COLO829 (cell line): ENCODE measurements around the gene SPCS1.
"Not testable (repeated sequence)": the region's sequence is repeated elsewhere in the genome, so short reads cannot be mapped to it uniquely, and the experiment has no call there.

Experiments used
- DNase-seq: peaks from one replicate; pipeline ENCODE4 v3.0.0; 2012; ENCODE audit warnings: low spot score

The SPCS1 gene

DNA sequence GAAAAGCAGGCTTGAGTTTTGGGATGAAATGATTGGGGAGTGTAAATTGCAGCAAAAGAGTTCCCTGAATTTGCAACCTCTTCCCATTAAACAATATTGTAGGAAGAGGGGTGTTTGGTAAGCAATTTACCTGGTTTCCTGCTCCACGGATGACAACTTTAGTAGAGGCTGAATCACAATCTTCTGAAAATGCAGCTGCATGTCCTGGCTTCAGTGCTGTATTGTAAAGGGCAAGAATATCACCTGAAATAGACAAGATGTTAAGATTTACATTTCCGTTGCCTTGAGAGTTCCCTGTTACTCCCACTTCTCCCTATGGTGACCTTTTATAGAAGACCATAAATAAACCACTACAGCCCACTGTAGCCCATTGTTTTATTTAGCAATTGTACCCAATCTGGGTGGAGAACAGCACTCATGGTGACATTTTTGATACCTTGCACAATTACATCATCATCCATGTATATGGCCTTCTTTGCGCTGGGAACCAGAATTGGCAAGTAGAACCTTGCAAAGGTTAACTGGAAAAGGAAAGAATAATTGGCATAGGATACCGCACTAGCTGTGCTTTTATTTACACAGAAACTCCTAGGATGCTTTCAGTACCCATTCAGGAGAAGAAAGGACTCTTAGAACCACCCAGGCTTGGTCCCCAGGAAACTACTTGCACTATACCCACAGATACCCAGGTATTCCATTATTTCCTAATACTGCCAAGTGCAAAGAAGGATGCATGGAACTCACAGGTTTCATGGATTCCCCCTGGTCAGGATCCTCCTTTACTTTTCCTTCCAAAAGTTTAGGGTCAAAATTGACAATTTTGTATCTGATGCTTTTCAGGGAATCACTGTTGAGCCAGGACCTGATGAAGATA is 9.9 kb upstream of the SPCS1 start:
- no peak for DNase-seq

DNA sequence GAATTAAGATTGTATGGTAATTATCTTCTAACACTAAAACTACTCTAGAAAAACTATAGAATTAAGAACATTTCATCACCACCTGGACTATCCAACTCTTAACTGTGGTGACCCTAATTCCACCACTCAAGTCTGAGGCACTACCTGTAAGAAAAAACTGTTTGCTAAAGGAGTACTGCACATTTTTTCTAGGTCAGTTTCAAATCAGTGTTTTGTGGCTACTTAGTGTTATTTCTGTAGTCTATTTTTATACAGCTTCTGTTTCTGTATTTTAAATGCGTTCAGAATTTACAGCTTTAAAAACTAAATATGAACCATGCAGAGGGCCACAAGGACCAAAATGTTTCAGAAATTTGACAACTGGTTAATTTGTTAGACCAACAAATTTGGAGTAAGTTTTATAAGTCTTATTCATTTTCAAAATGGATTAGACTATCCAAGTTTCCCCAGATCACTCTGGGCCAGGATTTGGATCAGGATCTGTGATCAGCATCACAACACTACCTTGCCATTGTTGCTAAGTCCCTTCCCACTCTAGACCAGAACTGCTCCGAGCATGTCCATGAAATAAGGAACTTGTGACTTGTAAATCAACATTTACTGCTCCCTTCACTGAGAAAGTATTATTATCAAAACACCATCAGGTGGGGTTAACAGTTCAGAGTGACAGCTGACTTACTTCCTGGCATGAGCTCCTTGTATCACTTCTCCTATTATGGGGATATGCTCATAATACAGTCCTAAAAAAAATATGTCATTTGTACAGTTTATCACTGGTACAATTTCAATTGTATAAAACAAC is 8.9 kb upstream of the SPCS1 start:
- DNase-seq, result no peak

DNA sequence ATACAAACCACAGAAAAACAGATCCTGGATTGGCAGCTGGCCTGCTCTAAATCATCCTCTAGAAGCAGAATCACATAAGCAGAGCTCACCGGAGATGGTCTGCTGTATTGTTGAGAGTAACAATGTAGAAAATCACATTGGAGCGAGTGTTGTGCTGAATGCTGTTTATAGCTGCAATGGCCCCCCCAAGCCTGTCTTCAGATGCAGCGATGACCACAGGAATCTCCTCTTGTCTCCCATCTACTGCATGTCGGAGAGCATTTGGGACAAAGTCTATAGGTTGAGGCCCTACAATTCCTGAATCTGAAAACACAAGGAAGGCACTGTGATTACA is 8.3 kb upstream of the SPCS1 start:
- DNase-seq, result no peak

DNA sequence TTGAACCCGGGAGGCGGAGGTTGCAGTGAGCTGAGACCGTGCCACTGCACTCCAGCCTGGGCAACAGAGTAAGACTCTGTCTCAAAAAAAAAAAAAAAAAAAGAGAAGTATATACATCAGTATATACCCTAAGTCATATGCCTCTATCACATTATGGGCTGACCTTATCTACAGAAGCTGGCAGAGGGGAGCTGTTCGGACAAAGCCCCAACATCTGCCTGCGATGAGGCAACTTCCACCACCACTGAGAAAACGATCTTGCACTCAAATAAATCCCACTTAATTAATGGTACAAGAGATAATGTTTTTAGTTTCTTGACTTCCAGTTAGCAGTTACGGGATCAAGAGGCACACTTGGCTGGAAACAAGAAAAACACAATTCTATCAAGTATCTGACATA is 2.6 kb upstream of the SPCS1 start:
- no peak for DNase-seq

DNA sequence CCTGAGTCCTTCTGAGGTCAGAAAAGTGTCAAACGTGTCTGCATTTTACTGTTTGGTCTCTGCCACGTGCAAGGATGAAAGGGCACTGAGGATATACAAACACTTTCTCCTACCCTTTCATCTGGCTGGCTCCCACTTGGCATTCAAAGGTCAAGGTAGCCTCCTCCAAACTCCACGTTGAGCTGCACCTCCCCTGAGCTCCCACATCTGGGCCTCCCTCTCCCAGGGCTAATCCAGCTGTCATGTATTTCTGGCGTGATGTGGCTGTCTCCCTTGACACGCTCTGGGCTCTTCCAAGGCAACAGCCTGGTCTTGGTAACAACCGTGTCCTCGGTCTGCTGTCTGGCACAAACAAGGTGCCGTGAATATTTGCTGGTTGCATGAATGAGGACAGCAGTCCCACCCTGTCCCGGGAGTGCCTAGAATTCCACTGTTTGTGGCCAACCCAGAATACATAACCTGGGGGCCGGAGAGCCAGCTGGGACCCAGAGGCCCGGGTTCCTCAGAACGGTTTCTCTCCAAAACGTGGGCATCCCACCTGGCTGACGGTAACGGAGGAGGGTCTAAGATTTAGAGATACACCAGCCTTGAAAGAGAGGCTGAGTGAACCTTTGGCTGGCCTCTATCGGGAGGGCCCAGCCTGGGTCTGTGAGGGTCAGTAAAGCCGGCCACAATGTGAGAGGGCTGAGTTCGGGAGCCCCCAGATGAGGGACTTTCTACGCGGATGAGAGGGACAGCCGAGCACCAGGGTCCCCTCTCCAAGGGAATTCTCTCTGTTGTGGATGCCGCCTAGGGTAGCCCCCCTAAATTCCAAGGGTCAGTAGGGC is 1.1 kb upstream of the SPCS1 start:
- DNase-seq, result no peak

DNA sequence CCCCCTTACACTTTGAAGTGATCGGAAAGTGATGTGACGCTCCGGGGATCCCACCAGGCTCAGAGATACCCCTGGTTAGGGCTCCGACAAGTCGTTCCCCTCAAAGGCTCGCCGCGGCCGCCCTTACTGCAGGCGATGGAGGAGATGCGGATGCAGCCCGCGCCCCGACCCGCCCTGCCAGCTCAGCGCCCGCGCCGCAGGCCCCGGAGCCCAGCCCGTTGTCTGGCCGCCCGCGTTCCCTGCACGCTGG is 543 bp upstream of the SPCS1 start:
- DNase-seq, result no peak

DNA sequence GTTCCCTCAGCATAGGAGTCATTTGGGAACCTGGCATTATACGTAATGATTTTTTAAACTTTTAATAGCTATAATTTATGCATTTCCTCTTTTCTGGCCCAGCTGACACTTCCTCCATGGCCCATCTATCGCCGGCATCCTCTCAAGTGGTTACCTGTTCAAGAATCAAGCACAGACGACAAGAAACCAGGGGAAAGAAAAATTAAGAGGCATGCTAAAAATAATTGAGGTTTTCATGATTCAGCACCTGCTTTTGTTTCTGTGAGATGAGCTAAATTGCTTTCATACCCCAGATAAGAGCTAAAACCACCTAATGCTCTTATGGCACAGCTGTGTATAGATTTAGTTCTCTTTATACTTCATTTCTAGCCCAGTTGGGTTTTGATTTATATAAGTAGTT is 1.7 kb downstream of the SPCS1 start:
- no peak for DNase-seq

DNA sequence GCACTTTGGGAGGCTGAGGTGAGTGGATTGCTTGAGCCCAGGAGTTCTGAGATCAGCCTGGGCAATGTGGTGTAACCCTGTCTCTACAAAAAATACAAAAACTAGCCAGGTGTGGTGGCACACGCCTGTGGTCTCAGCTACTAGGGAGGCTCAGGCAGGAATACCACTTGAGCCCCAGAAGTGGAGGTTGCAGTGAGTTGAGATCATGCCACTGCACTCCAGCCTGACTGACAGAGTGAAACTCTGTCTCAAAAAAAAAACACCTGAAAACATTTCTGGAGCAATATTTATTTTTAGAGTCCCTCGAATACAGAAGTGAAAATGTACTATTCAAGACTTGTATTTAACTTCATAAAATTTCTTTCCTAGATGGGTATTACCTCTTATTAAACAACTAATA is 4.6 kb downstream of the SPCS1 start:
- no peak for DNase-seq

DNA sequence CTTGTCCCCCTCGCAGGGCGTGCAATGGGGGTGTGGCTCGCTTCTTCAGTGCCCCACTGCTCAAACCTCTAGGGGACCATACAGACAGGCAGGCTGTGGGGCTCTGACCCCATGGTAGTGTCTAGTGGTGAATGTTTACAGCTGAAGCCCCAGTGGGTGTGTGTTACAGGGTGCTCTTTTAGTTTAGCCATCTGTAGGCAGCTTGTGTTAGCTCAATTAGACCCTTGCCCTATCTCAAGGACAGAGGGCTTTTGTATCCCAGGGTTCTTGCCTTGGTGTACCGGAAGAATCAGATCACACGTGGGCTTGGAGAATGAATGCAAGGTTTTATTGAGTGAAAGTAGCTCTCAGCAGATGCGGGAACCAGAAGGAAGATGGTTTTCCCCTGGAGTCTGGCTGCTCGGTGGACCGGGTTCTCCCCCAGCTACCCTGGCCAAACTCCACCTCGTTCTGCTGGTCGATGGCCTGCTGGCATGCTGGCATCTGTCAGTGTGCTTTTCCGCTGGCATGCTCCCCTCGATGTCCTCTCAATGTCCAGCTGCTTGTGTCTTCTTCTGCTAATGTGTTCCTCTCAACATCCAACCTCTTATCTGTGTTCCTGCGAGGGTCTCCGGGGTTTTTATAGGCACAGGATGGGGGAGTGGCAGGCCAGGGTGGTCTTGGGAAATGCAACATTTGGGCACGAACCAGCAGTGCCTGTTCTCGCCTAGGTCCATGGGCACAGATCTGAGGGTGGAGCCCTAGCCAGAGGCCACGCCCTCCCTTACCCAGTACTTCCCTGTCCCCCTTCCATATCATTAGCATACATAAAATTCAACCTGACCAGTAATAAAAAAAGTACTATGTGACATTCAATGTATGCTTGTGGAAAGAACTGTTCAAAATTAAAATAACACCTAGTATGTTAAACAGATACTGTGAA is 6.6 kb downstream of the SPCS1 start:
- DNase-seq, result peak; percentile 59

DNA sequence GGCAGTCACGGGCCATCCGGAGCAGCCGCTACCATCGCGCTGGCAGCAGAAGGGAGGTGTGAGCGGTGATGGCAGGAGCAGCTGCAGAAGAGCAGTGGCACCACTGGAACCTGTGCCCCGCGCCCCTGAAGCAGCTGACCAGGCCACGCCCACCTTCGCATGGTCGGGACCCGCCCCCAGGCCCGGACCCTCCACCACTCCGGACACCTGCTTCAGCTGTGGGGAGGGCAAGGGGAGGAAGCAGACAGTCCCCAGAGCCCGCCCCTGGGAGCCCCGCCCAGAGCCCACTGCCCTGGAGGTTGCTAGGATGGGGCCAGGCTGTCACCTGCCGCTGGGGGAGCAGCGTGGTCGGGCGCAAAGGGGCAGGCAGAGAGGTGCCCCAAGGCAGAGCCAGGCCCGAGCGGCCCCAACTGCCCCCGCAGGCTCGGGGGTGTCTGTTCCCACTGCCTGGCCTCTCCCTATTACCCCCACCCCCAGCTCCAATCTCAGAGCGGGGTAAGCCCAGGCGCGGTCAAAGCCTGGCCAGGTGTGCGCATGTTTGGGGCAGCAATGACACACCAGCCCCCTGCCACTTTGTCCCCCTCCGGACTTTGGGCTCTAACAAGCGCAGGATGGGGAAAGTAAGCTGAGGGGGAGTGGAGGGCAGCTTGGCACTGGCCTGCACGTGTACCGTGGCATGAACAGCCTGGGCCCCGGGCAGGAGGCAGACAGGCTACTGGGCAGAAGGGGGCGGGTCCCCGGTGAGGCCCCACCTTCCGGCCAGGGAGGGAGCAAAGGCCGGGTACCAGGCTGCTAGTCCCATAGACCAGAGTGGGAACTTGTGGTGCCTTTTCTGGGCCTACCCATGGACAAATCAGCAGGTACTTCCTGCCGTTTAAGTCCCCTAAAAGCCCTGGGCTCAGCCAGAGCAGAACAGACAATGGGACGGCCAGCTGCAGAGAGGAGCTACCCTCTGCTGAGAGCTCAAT is 8.7 kb downstream of the SPCS1 start:
- DNase-seq, result no peak

DNA sequence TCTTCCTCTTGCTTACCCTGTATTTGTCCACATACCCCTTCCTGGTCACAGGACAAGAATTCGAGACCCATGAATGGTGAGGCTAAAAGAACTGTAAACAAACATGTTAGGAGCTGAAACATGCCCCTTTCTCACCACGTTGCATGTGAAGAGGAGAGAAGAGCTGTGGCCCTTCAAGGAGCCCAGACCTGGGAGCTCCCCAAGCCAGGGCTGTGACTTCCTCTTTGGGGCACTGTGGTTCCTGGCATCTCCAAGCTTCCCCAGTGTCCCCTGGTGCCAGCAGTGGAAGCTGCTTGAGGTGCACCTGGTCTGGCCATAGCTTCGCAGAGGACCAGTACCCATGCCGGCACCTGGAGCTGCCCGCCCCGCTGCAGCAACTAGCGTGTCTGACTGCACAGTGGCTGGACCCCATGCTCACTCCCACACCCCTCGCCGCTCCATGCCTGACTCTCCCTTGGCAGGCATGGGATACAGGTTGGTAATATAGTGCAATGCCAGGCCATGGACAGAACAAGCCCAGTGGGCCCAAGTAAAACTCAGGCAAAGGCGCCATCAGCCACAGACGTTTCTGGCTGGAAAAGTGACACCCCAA is 9.9 kb downstream of the SPCS1 start:
- DNase-seq, result no peak

DNA sequence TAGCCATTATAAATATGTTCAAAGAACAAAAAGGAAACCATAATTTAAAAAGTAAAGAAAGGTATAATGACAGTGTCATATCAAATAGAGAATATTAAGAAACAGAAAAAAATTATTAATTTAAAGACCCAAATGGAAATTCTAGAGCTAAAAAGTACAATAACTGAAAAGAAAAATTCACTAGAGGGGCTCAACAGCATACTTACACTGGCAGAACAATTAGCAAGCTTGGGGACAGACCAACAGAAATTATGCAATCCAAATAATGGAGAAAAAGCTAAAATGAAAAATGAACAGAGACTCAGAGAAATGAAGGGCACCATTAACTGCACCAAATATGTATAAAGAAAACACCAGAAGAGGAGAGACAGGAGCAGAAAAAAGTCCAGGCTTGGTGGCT is 13.7 kb downstream of the SPCS1 start:
- DNase-seq, result no peak

DNA sequence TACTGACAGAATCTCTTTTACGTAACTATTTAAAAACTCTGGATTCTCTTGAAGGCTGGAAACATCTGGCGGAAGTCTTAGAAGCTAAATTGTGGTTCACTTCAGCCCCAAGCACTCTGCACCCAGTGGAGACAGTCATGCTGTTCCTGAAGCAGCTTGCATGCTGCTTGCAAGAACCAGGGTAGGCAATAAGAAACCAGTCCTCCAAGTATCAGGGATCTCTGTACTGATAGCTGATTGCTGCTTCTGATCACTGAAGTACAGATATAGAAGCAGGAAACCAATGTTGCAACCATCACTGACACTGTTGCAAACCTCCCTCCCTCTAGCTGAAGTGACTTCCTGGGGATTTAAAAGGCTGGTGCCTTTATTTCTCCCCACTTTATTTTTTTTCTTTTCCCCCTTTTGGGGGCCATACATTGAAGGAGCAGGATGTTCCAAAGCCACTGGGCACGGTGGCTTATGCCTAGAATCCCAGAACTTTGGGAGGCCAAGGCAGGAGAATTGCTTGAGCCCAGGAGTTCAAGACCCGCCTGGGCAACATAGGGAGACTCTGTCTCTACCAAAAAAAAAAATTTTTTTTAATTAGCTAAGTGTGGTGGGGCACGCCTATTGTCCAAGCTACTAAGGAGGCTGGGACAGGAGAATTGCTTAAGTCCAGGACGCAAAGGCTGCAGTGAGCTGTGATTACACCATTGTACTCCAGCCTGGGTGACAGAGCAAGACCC is 15.3 kb downstream of the SPCS1 start:
- no peak for DNase-seq

DNA sequence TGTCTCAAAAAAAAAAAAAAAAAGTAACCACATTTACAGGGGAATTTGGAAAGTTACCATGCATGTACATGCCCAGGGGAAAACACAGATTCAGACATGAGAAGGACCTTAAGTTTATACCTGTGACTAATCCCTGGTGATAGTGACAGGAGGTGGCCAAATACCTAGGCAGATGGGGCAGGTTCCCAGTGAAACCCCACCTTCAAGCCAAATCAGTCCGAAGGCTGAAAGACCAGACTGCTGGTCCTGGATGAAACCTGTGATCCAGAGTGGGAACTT is 15.8 kb downstream of the SPCS1 start:
- DNase-seq, result no peak

DNA sequence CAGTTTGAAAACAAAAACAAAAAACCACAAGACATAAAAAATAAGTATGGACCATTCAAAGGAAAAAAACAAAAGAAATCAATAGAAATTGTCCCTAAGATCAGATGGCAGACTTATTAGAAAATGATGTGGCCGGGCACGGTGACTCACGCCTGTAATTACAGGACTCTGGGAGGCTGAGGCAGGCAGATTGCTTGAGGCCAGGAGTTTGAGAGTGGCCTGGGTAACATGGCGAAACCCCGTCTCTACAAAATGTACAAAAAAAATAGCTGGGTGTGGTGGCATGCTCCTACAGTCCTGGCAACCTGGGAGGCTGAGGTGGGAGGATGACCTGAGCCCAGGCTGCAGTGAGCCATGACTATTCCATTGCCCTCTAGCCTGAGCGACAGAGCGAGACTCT is 16.6 kb downstream of the SPCS1 start:
- no peak for DNase-seq

DNA sequence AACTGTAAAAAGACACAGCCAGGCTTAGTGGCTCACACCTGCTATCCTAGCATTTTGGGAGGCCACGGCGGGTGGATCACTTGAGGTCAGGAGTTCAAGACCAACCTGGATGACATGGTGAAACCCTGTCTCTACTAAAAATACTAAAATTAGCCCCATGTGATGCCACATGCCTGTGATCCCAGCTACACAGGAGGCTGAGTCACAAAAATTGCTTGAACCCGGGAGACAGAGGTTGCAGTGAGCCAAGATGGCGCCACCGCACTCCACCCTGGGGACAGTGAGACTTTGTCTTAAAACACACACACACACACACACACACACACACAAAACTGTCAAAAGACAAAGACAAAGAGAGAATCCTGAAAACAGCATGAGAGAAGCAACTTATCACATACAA is 18.0 kb downstream of the SPCS1 start:
- DNase-seq, result no peak

DNA sequence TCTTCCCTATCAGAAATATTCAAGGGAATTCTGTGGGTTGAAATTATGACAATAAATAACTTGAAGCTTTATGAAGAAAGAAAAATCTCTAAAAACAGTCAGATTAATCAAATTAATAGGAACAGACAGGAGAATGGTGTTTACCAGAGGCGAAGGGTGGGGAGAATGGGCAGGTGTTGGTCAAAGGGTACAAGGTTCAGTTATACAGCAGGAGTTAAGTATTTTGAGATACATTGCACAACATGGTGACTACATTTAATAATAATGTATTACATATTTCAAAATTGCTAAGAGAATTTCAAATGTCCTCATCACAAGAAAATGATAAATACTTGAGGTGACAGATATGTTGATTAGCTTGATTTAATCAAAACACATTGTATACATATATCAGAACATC is 18.6 kb downstream of the SPCS1 start:
- DNase-seq, result no peak

DNA sequence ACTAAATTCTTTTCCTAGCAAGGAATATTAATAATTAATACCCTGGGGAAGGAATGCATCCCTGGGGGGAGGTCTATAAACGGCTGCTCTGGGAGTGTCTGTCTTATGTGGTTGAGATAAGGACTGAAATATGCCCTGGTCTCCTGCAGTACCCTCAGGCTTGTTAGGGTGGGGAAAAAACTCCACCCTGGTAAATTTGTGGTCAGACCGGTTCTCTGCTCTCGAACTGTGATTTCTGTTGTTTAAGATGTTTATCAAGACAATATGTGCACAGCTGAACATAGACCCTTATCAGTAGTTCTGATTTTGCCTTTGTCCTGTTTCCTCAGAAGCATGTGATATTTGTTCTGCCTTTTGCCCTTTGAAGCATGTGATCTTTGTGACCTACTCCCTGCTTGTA is 22.8 kb downstream of the SPCS1 start:
- DNase-seq, result not testable (repeated sequence)

DNA sequence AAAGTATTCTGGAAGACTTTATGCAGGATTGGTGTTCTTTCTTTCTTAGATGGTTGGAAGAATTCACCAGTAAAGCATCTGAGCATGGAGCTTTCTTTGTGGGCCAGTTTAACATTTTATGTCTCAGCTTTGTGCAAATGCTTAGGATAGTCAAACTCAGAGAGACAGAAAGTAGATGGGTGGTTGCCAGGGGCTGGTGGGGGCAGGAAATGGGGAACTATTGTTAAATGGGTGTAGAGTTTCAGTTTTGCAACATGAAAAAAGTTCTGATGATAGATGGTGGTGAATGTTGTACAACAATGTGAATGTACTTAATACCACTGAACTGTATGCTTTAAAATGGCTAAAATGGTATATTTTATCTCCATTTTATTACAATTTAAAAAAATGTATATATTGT is 24.8 kb downstream of the SPCS1 start:
- no peak for DNase-seq

DNA sequence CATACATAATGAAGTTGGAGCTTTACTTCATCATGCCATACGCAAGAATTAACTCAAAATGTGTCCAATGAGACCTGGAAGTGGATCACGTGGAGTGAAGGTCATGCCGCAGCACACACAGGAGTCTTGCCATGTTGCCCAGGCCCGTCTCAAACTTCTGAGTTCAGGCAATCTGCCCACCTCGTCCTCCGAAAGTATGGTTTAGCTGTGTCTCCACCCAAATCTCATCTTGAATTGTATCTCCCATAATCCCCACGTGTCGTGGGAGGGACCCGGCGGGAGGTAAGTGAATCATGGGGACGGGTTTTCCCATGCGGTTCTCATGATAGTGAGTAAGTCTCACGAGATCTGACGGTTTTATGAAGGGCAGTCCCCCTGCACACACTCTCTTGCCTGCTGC is 25.7 kb downstream of the SPCS1 start:
- DNase-seq, result no peak
